ENCODE data around the gene KAT2A.

The KAT2A gene

GRCh38 chr17:42098730-42099399, 22.3 kb downstream of the KAT2A start:
- in situ Hi-C loops (cut with MboI; ENCODE audit: low pct_unique_long_range_greater_than_20kb, low sequenced_read_pairs): no loop called here
- DNase-seq: no peak

- no peak for DNase-seq
- in situ Hi-C loops (cut with MboI; ENCODE audit: low pct_unique_long_range_greater_than_20kb, low sequenced_read_pairs): no loop called here
These were observed 23.2 kb downstream of the KAT2A start, which contains the start of gene ZNF385C for GRCh38 chr17:42097691-42098631. ZNF385C (minus strand) TSS chr17:42098473; CDS start chr17:42063056, 35,417 bp downstream.

GRCh38 chr17:42096360-42097111, 24.6 kb downstream of the KAT2A start:
- in situ Hi-C loops (cut with MboI; ENCODE audit: low pct_unique_long_range_greater_than_20kb, low sequenced_read_pairs): no loop called here
- DNase-seq: no peak

GRCh38 chr17:42094375-42095069, 26.6 kb downstream of the KAT2A start:
- in situ Hi-C loops (cut with MboI; ENCODE audit: low pct_unique_long_range_greater_than_20kb, low sequenced_read_pairs): no loop called here
- no peak for DNase-seq

- DNase-seq: no peak
- in situ Hi-C loops (cut with MboI; ENCODE audit: low pct_unique_long_range_greater_than_20kb, low sequenced_read_pairs): no loop called here
These were observed 28.2 kb downstream of the KAT2A start for GRCh38 chr17:42092939-42093338.

DNA sequence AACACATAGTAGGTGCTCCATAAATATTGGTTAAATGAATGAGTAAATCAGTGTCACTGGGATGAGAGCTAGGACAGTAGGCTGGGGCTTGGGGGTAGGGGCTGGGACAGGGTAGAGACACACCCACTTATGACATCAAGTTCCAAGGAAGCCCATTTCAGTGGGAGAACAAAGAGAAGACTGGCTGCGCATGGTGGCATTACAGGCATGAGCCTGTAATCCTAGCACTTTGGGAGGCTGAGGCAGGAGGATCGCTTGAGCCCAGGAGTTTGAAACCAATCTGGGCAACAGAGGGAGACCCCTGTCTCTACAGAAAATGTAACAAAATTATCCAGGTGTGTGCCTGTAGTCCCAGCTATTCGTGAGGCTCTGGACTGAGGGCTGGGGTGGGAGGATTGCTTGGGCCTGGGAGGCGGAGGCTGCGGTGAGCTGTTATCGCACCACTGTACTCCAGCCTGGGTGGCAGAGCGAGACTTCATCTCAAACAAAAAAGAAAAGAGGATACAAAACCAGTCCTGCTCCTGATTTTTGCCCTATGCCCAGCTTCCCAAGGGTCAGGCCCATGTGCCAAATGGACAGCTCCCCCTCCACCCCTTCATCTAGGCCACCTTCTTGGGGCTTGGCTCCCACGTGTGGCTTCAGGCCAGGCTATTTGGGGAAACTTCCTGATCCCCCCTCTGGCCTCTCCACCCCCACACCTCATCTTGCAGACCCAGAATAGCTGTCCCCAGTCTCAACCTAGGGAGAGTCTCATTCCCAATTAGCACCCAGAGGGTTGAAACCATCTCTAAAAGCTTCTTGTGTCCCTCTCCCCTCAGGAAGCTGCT, 30.0 kb downstream of the KAT2A start:
- in situ Hi-C loops (cut with MboI; ENCODE audit: low pct_unique_long_range_greater_than_20kb, low sequenced_read_pairs): no loop called here
- DNase-seq: no peak

DNA sequence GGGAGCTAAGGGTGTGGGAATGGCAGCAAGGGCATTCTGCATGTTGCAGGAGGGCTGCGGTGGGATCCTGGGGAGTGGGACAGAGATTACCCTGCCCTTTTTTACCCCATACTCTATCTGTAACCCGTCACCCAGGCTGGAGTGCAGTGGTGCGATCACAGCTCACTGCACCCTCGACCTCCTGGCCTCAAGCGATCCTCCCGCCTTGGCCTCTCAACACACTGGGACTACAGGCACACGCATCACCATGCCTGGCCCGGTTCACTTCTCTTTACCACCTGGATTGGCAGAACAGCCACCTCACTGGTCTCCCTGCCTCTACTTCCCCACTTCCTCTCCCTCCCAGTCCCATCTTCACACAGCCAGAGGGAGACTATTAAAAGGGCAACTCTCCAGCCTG, 32.4 kb downstream of the KAT2A start:
- in situ Hi-C loops (cut with MboI; ENCODE audit: low pct_unique_long_range_greater_than_20kb, low sequenced_read_pairs): no loop called here
- DNase-seq: no peak

DNA sequence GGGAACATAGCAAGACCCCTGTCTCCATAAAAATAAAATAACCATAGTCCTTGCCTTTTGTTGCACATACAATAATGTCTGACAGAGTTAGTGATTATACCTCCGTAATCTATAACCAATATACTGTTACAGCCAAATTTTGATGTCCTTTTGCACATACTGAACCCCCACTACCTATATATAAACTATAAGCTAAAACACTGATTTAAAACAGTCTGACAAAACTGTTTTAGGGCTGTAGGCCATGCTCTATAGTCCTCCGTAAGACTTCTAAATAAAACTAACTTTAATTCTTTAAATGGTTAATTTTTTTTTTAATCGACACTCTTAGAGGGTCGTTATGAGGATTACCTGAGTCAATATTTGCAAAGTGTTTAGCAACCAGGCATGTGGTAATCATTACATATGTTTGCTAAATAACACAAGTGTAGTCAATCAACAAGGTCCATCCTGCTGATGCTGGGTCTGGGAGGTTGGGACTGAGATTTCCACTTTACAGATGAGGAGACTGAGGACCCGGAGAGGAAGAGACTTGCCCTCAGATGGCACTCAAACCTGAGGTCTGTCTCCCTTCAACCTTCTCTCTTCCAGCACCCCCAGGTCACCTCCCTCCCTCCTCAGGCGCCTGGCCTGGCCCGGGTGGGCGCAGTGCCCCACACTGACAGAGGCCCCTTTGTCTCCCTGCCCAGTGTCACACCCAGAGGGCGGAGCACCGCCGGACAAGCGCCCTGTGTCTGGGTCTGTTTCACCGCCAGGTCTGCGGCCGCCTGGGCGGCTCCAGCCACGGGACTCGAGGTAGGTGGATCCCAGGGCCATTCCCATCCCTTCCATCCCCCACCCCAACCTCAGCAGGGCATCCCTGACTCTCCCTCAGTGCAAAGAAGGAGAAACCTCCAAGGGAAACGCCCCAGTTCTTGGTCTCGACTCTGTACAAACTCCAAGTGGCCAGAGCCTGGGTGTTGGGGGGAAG, 33.1 kb downstream of the KAT2A start:
- DNase-seq: no peak
- in situ Hi-C loops (cut with MboI; ENCODE audit: low pct_unique_long_range_greater_than_20kb, low sequenced_read_pairs): no loop called here

DNA sequence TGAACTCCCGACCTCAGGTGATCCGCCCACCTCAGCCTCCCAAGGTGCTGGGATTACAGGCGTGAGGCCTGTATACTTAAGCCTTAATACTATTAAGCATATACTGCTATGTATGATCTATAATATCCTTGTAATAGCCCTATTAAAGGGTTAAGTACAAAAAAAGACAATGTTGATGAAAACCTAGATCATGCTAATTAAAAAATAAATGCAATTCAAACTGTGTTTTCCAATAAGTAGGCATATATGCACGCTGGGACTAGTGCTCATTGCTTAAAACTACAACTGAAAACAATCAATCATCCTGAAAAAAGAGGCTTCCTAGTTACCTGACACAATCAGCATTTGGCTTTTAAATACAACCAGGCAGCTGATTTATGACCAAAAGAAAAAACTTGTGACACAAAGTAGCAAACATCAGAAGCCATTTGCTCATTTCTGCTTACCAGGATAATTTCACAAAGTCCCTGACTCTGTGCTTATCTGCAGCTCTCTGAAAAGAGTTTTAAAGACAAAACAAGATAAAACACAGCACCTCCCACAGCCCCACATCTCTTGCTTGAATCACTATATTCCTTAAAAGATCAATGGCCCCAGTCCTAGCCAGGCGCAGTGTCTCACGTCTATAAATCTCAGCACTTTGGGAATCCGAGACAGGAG, 34.0 kb downstream of the KAT2A start:
- DNase-seq: no peak
- in situ Hi-C loops (cut with MboI; ENCODE audit: low pct_unique_long_range_greater_than_20kb, low sequenced_read_pairs): no loop called here

- in situ Hi-C loops (cut with MboI; ENCODE audit: low pct_unique_long_range_greater_than_20kb, low sequenced_read_pairs): no loop called here
- DNase-seq: no peak
These were observed 39.5 kb downstream of the KAT2A start for GRCh38 chr17:42081516-42082129.

GRCh38 chr17:42079541-42079940, 41.6 kb downstream of the KAT2A start:
- no peak for DNase-seq
- in situ Hi-C loops (cut with MboI; ENCODE audit: low pct_unique_long_range_greater_than_20kb, low sequenced_read_pairs): no loop called here

GRCh38 chr17:42078396-42079043, 42.6 kb downstream of the KAT2A start:
- peak; percentile 60 for DNase-seq
- in situ Hi-C loops (cut with MboI; ENCODE audit: low pct_unique_long_range_greater_than_20kb, low sequenced_read_pairs): no loop called here

- DNase-seq: no peak
- in situ Hi-C loops (cut with MboI; ENCODE audit: low pct_unique_long_range_greater_than_20kb, low sequenced_read_pairs): no loop called here
These were observed 43.4 kb downstream of the KAT2A start for GRCh38 chr17:42077755-42078154.

DNA sequence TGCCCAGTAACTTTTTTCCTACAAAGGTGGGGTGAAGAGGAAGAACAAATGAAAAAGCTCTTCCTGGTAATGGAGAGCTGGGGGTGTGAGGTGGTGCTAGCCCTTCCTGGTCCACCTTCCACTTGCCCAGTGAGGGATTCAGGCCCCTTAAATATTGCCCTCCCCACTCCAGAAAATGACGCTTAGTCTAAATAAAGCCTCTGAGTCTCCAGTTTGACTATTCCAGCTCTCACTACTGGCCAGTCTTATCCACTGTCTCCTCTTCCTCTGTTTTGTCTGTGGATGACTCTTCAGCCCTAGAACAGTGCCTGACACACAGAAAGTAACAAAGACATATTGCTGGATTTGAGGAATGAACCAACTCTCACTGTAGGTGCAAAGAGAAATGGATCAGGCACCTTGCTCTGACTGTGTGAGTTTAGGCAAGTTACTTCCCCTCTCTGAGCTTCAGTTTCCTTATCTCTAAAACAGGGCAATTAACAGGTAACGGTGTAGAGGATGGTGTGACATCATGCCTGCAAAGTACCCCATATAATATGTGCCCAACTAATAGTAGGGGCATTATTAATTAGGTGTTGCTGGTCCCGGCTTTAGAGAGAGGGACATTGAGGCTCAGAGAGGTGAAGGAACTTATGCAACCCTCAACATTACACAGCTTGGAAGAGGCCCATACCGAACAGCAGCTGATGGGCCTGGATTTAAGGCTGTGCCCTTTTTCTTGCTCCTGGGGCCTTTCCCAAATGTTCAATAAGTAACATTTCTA, 44.2 kb downstream of the KAT2A start:
- DNase-seq: no peak
- in situ Hi-C loops (cut with MboI; ENCODE audit: low pct_unique_long_range_greater_than_20kb, low sequenced_read_pairs): no loop called here

DNA sequence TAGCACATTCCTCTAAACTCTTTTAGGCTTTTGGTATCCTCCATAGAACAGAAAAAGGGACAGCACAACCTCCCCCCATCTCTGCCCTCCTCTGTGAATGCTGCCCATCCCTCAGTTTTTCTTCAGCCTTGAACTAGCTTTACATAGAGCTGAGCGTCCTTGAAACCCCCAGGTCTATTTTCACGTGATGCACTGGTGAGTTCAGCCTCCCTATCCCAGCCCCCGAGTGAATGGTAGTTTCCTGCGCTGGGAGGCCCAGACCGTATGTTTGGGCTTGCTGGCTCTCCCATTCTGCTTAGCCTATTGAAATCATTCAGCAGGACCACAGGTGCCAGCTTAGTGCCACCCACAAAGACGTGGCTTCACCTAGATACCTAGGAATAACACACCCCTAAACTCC, 45.4 kb downstream of the KAT2A start:
- in situ Hi-C loops (cut with MboI; ENCODE audit: low pct_unique_long_range_greater_than_20kb, low sequenced_read_pairs): no loop called here
- DNase-seq: no peak

All from KBM-7 (cell line).